ENCODE measurements around the gene PSMB4.
"Not testable (repeated sequence)": the region's sequence is repeated elsewhere in the genome, so short reads cannot be mapped to it uniquely, and the experiment has no call there.

The PSMB4 gene

GRCh38 chr1:151437396-151437795 lies 38.0 kb downstream of the PSMB4 start:
- not testable (repeated sequence) for DNase-seq (ENCODE audit: low read depth in 3 of 3)

DNA sequence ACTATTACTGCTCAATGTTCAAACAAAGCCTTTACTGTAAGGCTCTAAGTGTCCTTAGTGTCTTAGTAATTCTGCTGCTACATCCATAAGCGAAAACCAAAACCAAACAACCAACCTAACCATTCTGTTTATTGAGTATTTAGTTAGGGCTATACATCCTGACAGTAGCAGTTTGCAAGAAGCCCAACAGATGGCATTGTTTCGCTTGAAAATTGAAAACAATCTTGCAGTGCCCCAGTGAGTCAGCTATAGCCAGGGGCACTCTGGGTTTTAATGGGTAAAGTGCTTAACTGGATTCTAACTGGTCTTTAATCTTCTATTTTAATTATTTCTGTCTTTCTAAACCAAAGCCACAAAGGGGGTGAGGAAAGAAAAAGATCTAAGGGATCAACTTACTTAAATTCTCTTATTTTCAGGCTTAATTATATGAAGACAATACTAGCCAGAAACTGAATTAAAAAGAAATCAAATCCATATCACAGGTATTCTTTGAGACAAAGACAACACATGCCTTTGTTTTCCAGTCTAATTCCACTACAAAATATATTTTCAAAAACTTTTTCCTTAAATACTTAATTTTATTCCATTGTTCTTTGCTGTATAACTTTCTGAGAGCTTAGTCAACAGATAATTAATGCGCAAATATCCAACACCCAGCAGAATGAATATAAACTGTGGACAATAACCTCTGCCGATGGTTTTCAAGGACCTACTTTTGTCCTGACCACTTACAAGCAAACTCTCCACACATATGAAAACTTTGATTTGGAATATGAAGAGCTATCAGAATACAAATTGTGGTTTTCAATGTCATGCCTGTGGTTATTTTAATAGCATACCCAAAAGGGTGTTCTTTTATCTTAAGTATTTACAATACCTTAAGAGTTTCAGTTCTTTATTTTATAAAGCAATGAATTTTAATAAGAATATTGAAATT lies 44.7 kb downstream of the PSMB4 start:
- peak; percentile 34 to 65 (median 35) for DNase-seq (ENCODE audit: low read depth in 3 of 3)

DNA sequence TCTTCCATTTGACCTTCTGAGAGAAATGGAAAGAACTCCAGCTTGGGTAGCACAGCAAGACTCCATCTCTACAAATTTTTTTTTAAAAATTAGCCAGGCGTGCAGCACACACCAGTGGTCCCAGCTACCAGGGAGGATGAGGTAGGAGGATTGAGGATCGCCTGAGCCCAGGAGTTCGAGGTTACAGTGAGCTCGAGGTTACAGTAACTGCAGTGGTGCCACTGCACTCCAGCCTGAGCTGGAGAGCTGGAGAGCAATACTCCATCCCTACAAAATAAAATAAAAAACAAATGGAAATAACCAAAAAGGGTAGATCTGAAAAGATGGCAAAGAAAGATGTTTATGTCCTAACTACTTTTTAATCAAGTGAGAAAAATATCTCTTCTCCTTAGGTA lies 45.4 kb downstream of the PSMB4 start:
- DNase-seq (ENCODE audit: low read depth in 3 of 3) = no peak

- DNase-seq (ENCODE audit: low read depth in 3 of 3) = no peak
These were observed 48.3 kb downstream of the PSMB4 start for GRCh38 chr1:151447696-151448095.

Measured in stimulated activated CD4-positive, alpha-beta T cell treated with anti-CD3 and anti-CD28 coated beads, TNF-alpha, amount 100 ng/mL, for 24 hours (primary cell).